Measurements from ENCODE around the gene CWC22.

DNA sequence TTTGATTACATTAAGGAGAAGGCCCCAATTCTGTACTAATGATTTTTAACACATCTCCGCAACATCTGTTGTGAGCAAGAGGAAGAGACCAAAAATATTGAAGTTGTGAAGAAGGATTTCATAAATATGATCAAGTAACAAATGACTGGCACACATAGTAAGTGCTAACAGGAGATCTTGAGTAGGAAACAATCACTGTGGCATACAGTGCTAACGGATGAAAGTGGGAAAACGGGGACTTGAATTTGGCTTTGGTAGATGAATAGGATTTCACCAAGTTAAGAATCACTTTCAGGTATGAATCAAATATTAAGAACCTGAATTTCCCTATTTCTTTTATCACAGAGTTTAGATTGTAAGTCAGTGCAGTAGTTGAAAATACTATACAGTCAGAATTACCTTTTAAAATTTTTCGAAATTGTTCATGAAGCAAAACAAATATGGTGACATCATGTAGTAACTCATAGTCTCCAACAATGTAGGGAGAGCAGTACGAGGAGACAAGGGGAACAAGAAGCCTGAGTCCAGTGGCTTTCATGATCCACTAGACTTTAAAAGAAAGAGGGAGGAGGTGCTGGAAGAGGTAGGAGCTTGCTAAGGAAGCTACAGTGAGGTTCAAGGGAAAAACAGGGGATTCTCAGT lies 16.3 kb downstream of the CWC22 start:
- TF ChIP-seq CTCF (IDR thresholded peaks at IDR 0.05), result no peak
- no peak for TF ChIP-seq POLR2A (IDR thresholded peaks at IDR 0.05)

Data from prostate gland (tissue), 2 donors.